Lung (tissue), 12 donors: ENCODE measurements around the gene NEU4. TPM values are rescaled to one million over a fixed set of nuclear protein-coding genes. Genes with fewer than 3 reads are reported as not detected.
"Not testable (repeated sequence)": the region's sequence is repeated elsewhere in the genome, so short reads cannot be mapped to it uniquely, and the experiment has no call there.

Experiments used
- ATAC-seq: fragments of 200-7000 bp; cut with Tn5 transposase; one replicate; pipeline ENCODE4 v1.9.1; 2020; ENCODE audit warnings: moderate number of reproducible peaks; ENCODE audit not compliant: insufficient read depth, low FRiP score
- DNase-seq, 3 donors: peaks; one replicate each; pipeline ENCODE4 v3.0.0-alpha.2; 2013 to 2017
- H3K27ac ChIP-seq, 2 donors: one replicate each; pipeline ENCODE4 v1.5.1; 2013; ENCODE audit warnings: mild to moderate bottlenecking in 2 of 2, moderate library complexity in 2 of 2, control low read depth in 1 of 2, inconsistent platforms in 1 of 2, low read depth in 1 of 2, low read length in 1 of 2
- H3K27me3 ChIP-seq, 3 donors: one replicate each; pipeline ENCODE4 v1.5.1; 2013; ENCODE audit warnings: low read length in 2 of 3; ENCODE audit not compliant: control insufficient read depth in 3 of 3, insufficient read depth in 3 of 3
- H3K36me3 ChIP-seq, 4 donors: one replicate each; pipeline ENCODE4 v1.5.1; 2013; ENCODE audit warnings: low read length in 4 of 4, mild to moderate bottlenecking in 1 of 4, moderate library complexity in 1 of 4; ENCODE audit not compliant: control insufficient read depth in 4 of 4, insufficient read depth in 4 of 4
- H3K4me1 ChIP-seq, 5 donors: one replicate each; pipeline ENCODE4 v1.5.1; 2013; ENCODE audit warnings: low read length in 5 of 5, mild to moderate bottlenecking in 2 of 5, moderate library complexity in 1 of 5; ENCODE audit not compliant: control insufficient read depth in 5 of 5, insufficient read depth in 5 of 5
- H3K4me3 ChIP-seq: one replicate; pipeline ENCODE4 v1.5.1; 2013; ENCODE audit warnings: mild to moderate bottlenecking, control low read depth, moderate library complexity
- H3K9ac ChIP-seq, 2 donors: one replicate each; pipeline ENCODE4 v1.5.1; 2013; ENCODE audit warnings: low read length in 2 of 2, control low read depth in 1 of 2; ENCODE audit not compliant: insufficient read depth in 1 of 2
- H3K9me3 ChIP-seq, 4 donors: one replicate each; pipeline ENCODE4 v1.5.1; 2013; ENCODE audit warnings: low read length in 3 of 4, mild to moderate bottlenecking in 1 of 4, moderate library complexity in 1 of 4; ENCODE audit not compliant: control insufficient read depth in 4 of 4, insufficient read depth in 3 of 4
- CTCF ChIP-seq: IDR thresholded peaks from 2 replicates; pipeline ENCODE4 v1.5.1; 2012; ENCODE audit warnings: mild to moderate bottlenecking; ENCODE audit errors: control extremely low read depth, extremely low read depth
- WGBS, 2 donors: extraction: QIAGEN DNeasy Blood & Tissue Kit; methylation state at CpG; one replicate each; pipeline ENCODE4 v1.1.7; 2013; 5-methylcytosine and 5-hydroxymethylcytosine counted together
- polyA plus RNA-seq, 2 donors: library from polyadenylated mRNA; stranded (reverse); fragments of 200-250 nt; gene quantifications; one replicate each; pipeline ENCODE4 v1.2.1, GENCODE V29; 2013
- total RNA-seq, 2 donors: library from RNA; depleted of rRNA in 1 of 2; stranded (reverse); fragments of >200 nt in 1 of 2; gene quantifications; one replicate each; pipeline ENCODE4 v1.2.1, GENCODE V29; 2014 to 2021
- donor health status: control.
- donor health status: control.
- donor health status: Bipolar disorder and iron deficiency.
- donor health status: healthy.
- donor health status: DM: yes; HTN: yes; CAD: no.

NEU4 gene
- total and polyA plus RNA-seq, 4 donors: 0.26 to 0.59 (median 0.35) TPM

GRCh38 chr2:241798081-241798630, 10.8 kb upstream of the NEU4 start:
- Histone ChIP-seq H3K36me3 (no peaks in the 10 kb centered on the region), H3K4me3 (no peak overlapping the region), H3K27ac (no peak overlapping the region), H3K9ac (no peak overlapping the region), H3K4me1 (peaks cover 0 to 3% (median 0%) of the 10 kb centered on the region in 5 donors), H3K9me3 (peaks cover 0 to 2% (median 0%) of the 10 kb centered on the region in 4 donors), H3K27me3 (peaks cover 4 to 6% (median 4%) of the 10 kb centered on the region in 3 donors)
- DNase-seq (no peak), ATAC-seq (no peak)
- TF ChIP-seq CTCF: no peak
- WGBS, 2 donors: 82 to 84% methylated on average over 14 of the region's 14 CpGs

GRCh38 chr2:241798631-241799521, 10.1 kb upstream of the NEU4 start:
- Histone ChIP-seq H3K4me3 (no peak overlapping the region), H3K27ac (no peak overlapping the region), H3K36me3 (no peaks in the 10 kb centered on the region), H3K9me3 (no peaks in the 10 kb centered on the region), H3K9ac (no peak overlapping the region), H3K4me1 (peaks cover 0 to 10% (median 4%) of the 10 kb centered on the region in 5 donors), H3K27me3 (peaks cover 2 to 9% (median 8%) of the 10 kb centered on the region in 3 donors)
- 93% methylated on average over 21 of the region's 21 CpGs for WGBS, 2 donors
- TF ChIP-seq CTCF: no peak
- no peak for ATAC-seq
- DNase-seq: no peak

DNA sequence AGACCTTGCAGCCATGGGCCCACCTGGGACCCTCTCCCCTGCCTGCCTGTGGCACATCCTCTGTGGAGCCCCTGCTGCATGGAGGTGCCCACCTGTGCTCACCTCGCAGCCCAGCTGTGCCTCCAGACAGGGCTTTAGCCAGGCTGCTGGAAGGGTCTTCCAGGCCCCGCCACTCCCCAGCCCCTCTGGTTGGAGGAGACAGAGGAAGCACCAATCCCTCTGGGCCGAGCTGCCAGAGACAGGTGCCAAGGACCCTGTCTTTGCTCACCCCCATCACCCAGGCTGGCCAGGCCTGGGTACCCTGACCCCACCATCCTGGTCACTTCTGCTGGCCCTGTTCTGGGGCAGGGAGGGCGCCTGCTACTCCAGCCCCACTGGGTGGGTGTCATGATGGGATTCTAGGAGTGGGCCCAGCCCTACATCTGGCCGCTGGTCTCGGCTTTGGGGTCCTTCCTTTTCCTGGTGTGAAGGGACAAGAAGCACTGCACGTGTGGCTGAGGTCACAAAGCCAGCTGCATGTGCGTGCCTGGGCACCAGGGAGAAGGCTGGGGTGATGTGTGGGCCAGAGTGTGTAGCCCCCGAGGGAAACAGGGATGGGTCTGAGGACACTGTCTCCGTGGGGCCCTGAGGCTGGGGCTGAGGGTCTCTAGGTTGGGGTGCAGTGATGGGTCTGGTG, 9.3 kb upstream of the NEU4 start:
- 84 to 85% methylated on average over 9 to 10 of the region's 10 CpGs for WGBS, 2 donors
- ATAC-seq: no peak
- peaks cover 0 to 18% (median 4%) of the 10 kb centered on the region in 5 donors for H3K4me1 ChIP-seq
- no peak for DNase-seq
- no peak for TF ChIP-seq CTCF
- H3K4me3 ChIP-seq: no peak overlapping the region
- no peaks in the 10 kb centered on the region for H3K36me3 ChIP-seq
- no peak overlapping the region for H3K27ac ChIP-seq
- peaks cover 2 to 12% (median 9%) of the 10 kb centered on the region in 3 donors for H3K27me3 ChIP-seq
- H3K9ac ChIP-seq: no peak overlapping the region
- H3K9me3 ChIP-seq: no peaks in the 10 kb centered on the region

DNA sequence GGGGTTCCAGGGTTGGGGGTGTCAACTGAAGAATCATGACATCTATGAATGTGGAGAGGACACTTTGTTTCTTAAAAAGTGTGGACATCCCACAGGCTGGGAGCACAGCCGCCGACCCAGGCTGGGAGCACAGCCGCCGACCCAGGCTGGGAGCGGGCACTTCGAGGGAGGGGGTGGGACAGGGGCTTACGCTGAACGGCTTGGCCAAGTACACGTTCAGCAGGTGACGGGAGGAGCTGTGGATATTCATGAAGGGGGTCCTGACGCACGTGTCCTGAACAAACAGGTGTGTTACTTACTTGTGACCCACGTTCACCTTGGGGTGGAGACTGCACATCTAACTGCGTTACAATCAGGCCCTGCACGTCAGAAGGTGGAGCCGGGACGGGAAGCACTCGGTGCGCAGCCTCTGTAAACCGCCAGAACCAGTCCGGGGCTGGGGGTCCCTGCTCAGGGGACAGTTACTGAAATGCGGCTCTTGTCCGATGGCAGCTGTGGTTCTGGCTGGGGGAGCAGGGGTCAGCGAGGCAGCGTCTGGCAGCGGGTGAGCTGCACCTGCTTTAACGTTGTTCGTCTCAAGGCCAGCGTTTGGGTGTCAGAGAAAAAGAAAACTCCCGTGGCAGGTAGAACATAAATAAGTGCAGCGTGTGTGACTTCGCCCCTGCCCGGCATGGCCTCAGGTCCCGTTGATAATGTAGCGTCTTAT, 8.6 kb upstream of the NEU4 start:
- Histone ChIP-seq H3K4me1 (peaks cover 0 to 21% (median 8%) of the 10 kb centered on the region in 5 donors), H3K27me3 (peaks cover 2 to 12% (median 9%) of the 10 kb centered on the region in 3 donors)
- whole genome bisulfite sequencing, 2 donors: 77 to 86% methylated on average over 35 of the region's 35 CpGs
- H3K36me3 ChIP-seq, H3K27ac ChIP-seq, ATAC-seq, H3K9me3 ChIP-seq, H3K4me3 ChIP-seq, H3K9ac ChIP-seq: not testable (repeated sequence)
- peak in 1 of 3 donors; percentile 10 for DNase-seq
